SK-MEL-5 (cell line): ENCODE measurements around the gene HCST. TPM values are rescaled to one million over a fixed set of nuclear protein-coding genes. Genes with fewer than 3 reads are reported as not detected.

Experiments used
- DNase-seq: peaks from one replicate; pipeline ENCODE4 v3.0.0-alpha.2; 2016; ENCODE audit warnings: low read depth, low spot score
- in situ Hi-C: cut with HindIII; loops from 2 replicates; pipeline ENCODE4 v1.10.0; 2016; ENCODE audit warnings: low sequenced_read_pairs, high pct_unique_total_duplicates, low pct_unique_long_range_greater_than_20kb
- small RNA-seq, 2 experiments: library from RNA; depleted of rRNA; stranded (forward); fragments of <200 nt; gene quantifications; one replicate each; pipeline ENCODE3, GENCODE V24; 2014
- total RNA-seq: library from RNA; depleted of rRNA; stranded (reverse); fragments of >200 nt; shearing (Covaris generic); gene quantifications from 2 replicates; pipeline ENCODE4 v1.2.3, GENCODE V29; 2014; rRNA removed

HCST gene
- total RNA-seq, 1 experiment from 2014 or later = not detected

- in situ Hi-C loops = no loop called here
- DNase-seq = no peak
Measured at GRCh38 chr19:35942235-35942634, 39.9 kb downstream of the HCST start.

- in situ Hi-C loops = no loop called here
- no peak for DNase-seq
Measured at GRCh38 chr19:35943321-35944301, 41.3 kb downstream of the HCST start.

DNA sequence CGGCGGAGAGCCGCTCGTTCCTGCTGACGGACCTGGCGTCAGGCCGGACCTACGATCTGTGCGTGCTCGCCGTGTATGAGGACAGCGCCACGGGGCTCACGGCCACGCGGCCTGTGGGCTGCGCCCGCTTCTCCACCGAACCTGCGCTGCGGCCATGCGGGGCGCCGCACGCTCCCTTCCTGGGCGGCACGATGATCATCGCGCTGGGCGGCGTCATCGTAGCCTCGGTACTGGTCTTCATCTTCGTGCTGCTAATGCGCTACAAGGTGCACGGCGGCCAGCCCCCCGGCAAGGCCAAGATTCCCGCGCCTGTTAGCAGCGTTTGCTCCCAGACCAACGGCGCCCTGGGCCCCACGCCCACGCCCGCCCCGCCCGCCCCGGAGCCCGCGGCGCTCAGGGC lies 42.2 kb downstream of the HCST start:
- in situ Hi-C loops = no loop called here
- no peak for DNase-seq

DNA sequence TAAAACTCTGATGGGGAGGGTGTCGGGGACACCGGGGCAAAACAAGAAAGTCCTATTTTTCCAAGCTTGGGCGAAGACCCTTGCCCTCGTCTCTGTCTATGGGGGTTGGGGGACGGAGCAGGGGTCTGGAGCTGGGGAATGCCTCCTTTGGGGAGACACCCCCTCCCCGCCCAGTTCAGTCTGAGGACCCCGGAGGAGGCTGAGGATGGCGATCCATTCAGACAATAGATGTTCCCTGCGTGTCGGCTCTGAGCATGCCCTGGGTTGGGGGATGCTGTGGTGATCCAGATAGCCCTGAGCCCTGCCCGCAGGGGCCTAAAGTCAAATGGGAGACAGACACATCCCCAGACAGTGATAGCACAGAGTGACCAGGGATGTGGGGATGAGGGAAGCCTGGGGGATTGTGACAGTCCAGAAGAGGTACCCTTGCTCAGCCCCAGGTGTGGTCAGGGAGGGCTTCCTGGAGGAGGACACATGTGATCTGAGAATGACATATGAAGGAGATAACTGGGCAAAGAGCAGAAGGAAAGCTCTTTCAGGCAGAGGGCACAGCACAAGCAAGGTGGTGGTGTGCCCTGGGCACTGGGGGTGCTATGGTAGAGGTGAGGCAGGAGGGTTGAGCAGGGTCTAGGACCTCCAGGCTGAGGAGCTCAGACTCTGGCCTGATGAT lies 42.9 kb downstream of the HCST start:
- in situ Hi-C loops = no loop called here
- DNase-seq = no peak

DNA sequence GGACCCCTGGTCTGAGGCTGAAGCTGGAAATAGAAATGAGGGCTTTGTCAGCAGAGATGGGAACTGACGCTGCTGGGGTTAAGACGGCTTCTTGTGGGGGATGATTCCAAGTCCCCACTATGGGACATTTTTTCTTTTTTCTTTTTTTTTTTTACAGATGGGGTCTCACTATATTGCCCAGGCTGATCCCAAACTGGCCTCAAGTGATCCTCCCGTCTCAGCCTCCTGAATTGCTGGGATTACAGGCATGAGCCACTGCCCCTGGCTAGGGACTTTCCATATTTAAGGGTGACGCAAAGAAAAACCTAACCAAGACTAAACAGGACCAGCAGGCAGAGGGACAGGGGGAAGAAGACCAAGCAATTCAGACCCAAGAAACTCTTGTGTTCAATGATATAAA lies 43.9 kb downstream of the HCST start:
- in situ Hi-C loops = no loop called here

DNA sequence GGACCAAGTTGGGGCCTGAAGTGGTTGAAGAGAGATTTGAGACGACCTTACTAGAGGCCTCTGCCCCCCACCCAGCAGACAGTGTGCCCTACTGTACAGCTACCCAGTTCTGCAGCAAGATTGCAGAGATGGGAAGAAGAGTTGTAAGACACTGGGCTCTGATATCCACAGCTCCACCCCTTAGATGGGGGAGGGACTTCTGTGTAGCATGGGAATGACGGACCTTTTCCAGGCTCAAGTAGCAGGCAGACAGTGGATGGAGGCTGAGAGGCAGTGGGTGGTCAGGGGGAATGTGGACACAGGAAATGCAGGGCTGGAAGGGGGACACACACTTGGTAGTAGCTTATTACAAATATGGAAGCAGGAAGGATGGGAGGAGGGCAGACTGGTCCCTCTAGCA lies 46.8 kb downstream of the HCST start:
- DNase-seq = no peak
- in situ Hi-C loops = no loop called here

More for the DNA sequence above, 43.9 kb downstream of the HCST start:
- DNase-seq = no peak

Small RNAs within 50 kb of the gene (small RNA-seq; reads per million reads assigned to genes)
- gene RN7SL402P = 0 to 0.10 reads per million in 2 experiments

Other genes with a start within 250 kb of the HCST start
- gene UPK1A, start 236.0 kb upstream of the HCST start, total RNA-seq = not detected in 2 replicates
- not detected in 2 replicates for gene ZBTB32, start 198.0 kb upstream of the HCST start, total RNA-seq
- 3.7 and 5.9 TPM in 2 replicates for gene KMT2B, start 184.5 kb upstream of the HCST start, total RNA-seq
- 1.5 and 6.9 TPM in 2 replicates for gene IGFLR1, start 160.1 kb upstream of the HCST start, total RNA-seq
- 6.0 and 6.9 TPM in 2 replicates for gene U2AF1L4, start 157.1 kb upstream of the HCST start, total RNA-seq
- gene PSENEN, start 156.9 kb upstream of the HCST start, total RNA-seq = 51.5 and 56.0 TPM in 2 replicates
- 5.3 and 7.7 TPM in 2 replicates for gene LIN37, start 154.0 kb upstream of the HCST start, total RNA-seq
- not detected in 2 replicates for gene HSPB6, start 145.5 kb upstream of the HCST start, total RNA-seq
- 1.3 and 1.7 TPM in 2 replicates for gene PROSER3, start 144.4 kb upstream of the HCST start, total RNA-seq
- gene ARHGAP33, start 127.0 kb upstream of the HCST start, total RNA-seq = 0.83 and 0.87 TPM in 2 replicates
- not detected in 2 replicates for gene PRODH2, start 89.7 kb upstream of the HCST start, total RNA-seq
- not detected in 2 replicates for gene NPHS1, start 50.0 kb upstream of the HCST start, total RNA-seq
- gene KIRREL2, start 45.6 kb upstream of the HCST start, total RNA-seq = 1.7 and 2.4 TPM in 2 replicates
- 9.2 and 13.5 TPM in 2 replicates for gene APLP1, start 34.0 kb upstream of the HCST start, total RNA-seq
- gene NFKBID, start 2.0 kb upstream of the HCST start, total RNA-seq = 1.1 and 1.9 TPM in 2 replicates
- not detected in 2 replicates for gene TYROBP, start 5.8 kb downstream of the HCST start, total RNA-seq
- 1.8 and 3.3 TPM in 2 replicates for gene LRFN3, start 33.8 kb downstream of the HCST start, total RNA-seq
- gene SDHAF1, start 92.7 kb downstream of the HCST start, total RNA-seq = 13.3 and 14.1 TPM in 2 replicates
- gene SYNE4, start 106.3 kb downstream of the HCST start, total RNA-seq = not detected in 2 replicates
- 11.9 and 14.9 TPM in 2 replicates for gene ALKBH6, start 111.7 kb downstream of the HCST start, total RNA-seq
- 0.34 and 0.43 TPM in 2 replicates for gene CLIP3, start 130.3 kb downstream of the HCST start, total RNA-seq
- gene THAP8, start 151.8 kb downstream of the HCST start, total RNA-seq = 1.5 and 1.6 TPM in 2 replicates
- 2.7 and 4.1 TPM in 2 replicates for gene WDR62, start 152.4 kb downstream of the HCST start, total RNA-seq
- gene OVOL3, start 208.6 kb downstream of the HCST start, total RNA-seq = not detected in 2 replicates
- 62.8 and 70.4 TPM in 2 replicates for gene POLR2I, start 212.3 kb downstream of the HCST start, total RNA-seq
- gene TBCB, start 212.9 kb downstream of the HCST start, total RNA-seq = 181 and 190 TPM in 2 replicates
- gene CAPNS1, start 237.5 kb downstream of the HCST start, total RNA-seq = 214 and 271 TPM in 2 replicates
- not detected in 2 replicates for gene COX7A1, start 249.9 kb downstream of the HCST start, total RNA-seq